ENCODE measurements around the gene RAET1G.
"Not testable (repeated sequence)": the region's sequence is repeated elsewhere in the genome, so short reads cannot be mapped to it uniquely, and the experiment has no call there.

GRCh38 chr6:149943321-149943720 is 20.4 kb upstream of the RAET1G start:
- TF ChIP-seq CTCF (conservative IDR thresholded peaks at IDR 0.05; ENCODE audit: low read depth, low read length); EZH2 (IDR thresholded peaks at IDR 0.05; ENCODE audit: borderline replicate concordance, low read depth, low read length, poor library complexity, severe bottlenecking): not testable (repeated sequence)
